B cell (primary cell): ENCODE data around the gene SLC25A51. TPM values are rescaled to one million over a fixed set of nuclear protein-coding genes. Genes with fewer than 3 reads are reported as not detected.

ENCODE experiments used
- ATAC-seq: fragments of 200-7000 bp; cut with Tn5 transposase; one replicate; pipeline ENCODE4 v1.10.0; 2021; ENCODE audit warnings: low read depth, mild to moderate bottlenecking, moderate number of reproducible peaks, moderate library complexity
- CTCF ChIA-PET: fragments of 350-600 bp; sonication (Branson Sonifier 250); formaldehyde crosslinking; loops from one replicate; lab custom pipeline; 2021; ENCODE audit warnings: antibody characterized with exemption, inconsistent platforms; lab: Charles Lee
- POLR2A ChIA-PET: fragments of 350-600 bp; sonication (Branson Sonifier 250); formaldehyde crosslinking; loops from one replicate; lab custom pipeline; 2021; ENCODE audit warnings: antibody characterized with exemption; lab: Charles Lee
- DNase-seq: peaks from one replicate; pipeline ENCODE4 v3.0.0; 2013
- H2AFZ ChIP-seq: 2 replicates; pipeline ENCODE4 v1.6.1; 2012; ENCODE audit warnings: mild to moderate bottlenecking, low read depth, low read length; ENCODE audit not compliant: insufficient read depth, poor library complexity, severe bottlenecking
- H3K27ac ChIP-seq, 2 donors: 1 replicate in 1 of 2; 2 replicates in 1 of 2; pipeline ENCODE4 v1.5.1; 2012 to 2013; ENCODE audit warnings: low read length in 2 of 2, mild to moderate bottlenecking in 2 of 2, moderate library complexity in 1 of 2
- H3K27me3 ChIP-seq, 4 experiments: fragments of 200-600 bp in 1 of 4; sonication (generic) in 1 of 4; replicated peaks in 1 of 4; 1 replicate in 2 of 4; 2 replicates in 2 of 4; pipeline versions ENCODE4 v1.6.1 to v1.7.0; 2013 to 2016; ENCODE audit warnings: low read length in 3 of 4, mild to moderate bottlenecking in 2 of 4, mixed read lengths in 1 of 4, moderate library complexity in 1 of 4; ENCODE audit not compliant: insufficient read depth in 4 of 4, control insufficient read depth in 3 of 4; ENCODE audit errors: control extremely low read depth in 1 of 4
- H3K36me3 ChIP-seq, 2 experiments: replicated peaks in 1 of 2; 1 replicate in 1 of 2; 2 replicates in 1 of 2; pipeline versions ENCODE4 v1.6.1 to v1.7.1; 2013; ENCODE audit warnings: low read length in 1 of 2; ENCODE audit not compliant: insufficient read depth in 2 of 2, control insufficient read depth in 1 of 2; ENCODE audit errors: control extremely low read depth in 1 of 2, extremely low read depth in 1 of 2
- H3K4me1 ChIP-seq, 2 donors: fragments of 200-600 bp in 1 of 2; sonication (generic) in 1 of 2; 1 replicate in 1 of 2; 2 replicates in 1 of 2; pipeline versions ENCODE4 v1.5.1 to v1.6.1; 2013 to 2017; ENCODE audit warnings: low read length in 2 of 2; ENCODE audit not compliant: control insufficient read depth in 2 of 2, insufficient read depth in 2 of 2
- H3K4me2 ChIP-seq: replicated peaks from 2 replicates; pipeline ENCODE3; 2012; ENCODE audit warnings: mild to moderate bottlenecking, low read depth, low read length; ENCODE audit not compliant: poor library complexity, severe bottlenecking
- H3K4me3 ChIP-seq, 5 experiments: fragments of 200-600 bp in 1 of 5; sonication (generic) in 1 of 5; 1 replicate in 3 of 5; 2 replicates in 2 of 5; pipeline versions ENCODE4 v1.5.1 to v1.7.0; 2011 to 2016; ENCODE audit warnings: low read length in 4 of 5, mild to moderate bottlenecking in 4 of 5, low read depth in 2 of 5, control low read depth in 1 of 5, moderate library complexity in 1 of 5; ENCODE audit not compliant: insufficient read depth in 1 of 5; ENCODE audit errors: control extremely low read depth in 1 of 5, extremely low read depth in 1 of 5
- H3K79me2 ChIP-seq: fragments of 200-600 bp; sonication (generic); one replicate; pipeline ENCODE4 v1.6.0; 2016; ENCODE audit warnings: low read length; ENCODE audit not compliant: control insufficient read depth, insufficient read depth
- H3K9ac ChIP-seq: fragments of 200-600 bp; sonication (generic); 2 replicates; pipeline ENCODE4 v1.6.1; 2017; ENCODE audit warnings: mild to moderate bottlenecking, low read length, moderate library complexity
- H3K9me3 ChIP-seq, 3 donors: one replicate each; pipeline versions ENCODE4 v1.6.1 to v1.7.1; 2013; ENCODE audit warnings: low read length in 2 of 3; ENCODE audit not compliant: control insufficient read depth in 2 of 3, insufficient read depth in 1 of 3; ENCODE audit errors: control extremely low read depth in 1 of 3
- H4K20me1 ChIP-seq: 2 replicates; pipeline ENCODE4 v1.6.0; 2012; ENCODE audit warnings: mild to moderate bottlenecking, low read length; ENCODE audit not compliant: insufficient read depth, control insufficient read depth, poor library complexity, severe bottlenecking
- H3K27ac Mint-ChIP-seq: one replicate; pipeline ENCODE4 v1.8.0; 2021; ENCODE audit warnings: mixed read lengths
- H3K27me3 Mint-ChIP-seq: one replicate; pipeline ENCODE4 v1.8.0; 2021; ENCODE audit warnings: mixed read lengths
- H3K4me1 Mint-ChIP-seq: one replicate; pipeline ENCODE4 v1.8.0; 2021; ENCODE audit warnings: mixed read lengths
- H3K4me3 Mint-ChIP-seq: one replicate; pipeline ENCODE4 v1.8.0; 2021; ENCODE audit warnings: mixed read lengths
- H3K9me3 Mint-ChIP-seq: one replicate; pipeline ENCODE4 v1.8.0; 2022; ENCODE audit warnings: mixed read lengths; ENCODE audit not compliant: insufficient read depth
- CTCF ChIP-seq: fragments of 200-600 bp; IDR thresholded peaks from one replicate; pipeline ENCODE4 v1.8.0; 2022; ENCODE audit warnings: antibody characterized with exemption, mild to moderate bottlenecking
- EZH2 ChIP-seq: IDR thresholded peaks from 2 replicates; pipeline ENCODE4 v1.6.1; 2012; ENCODE audit warnings: borderline replicate concordance, low read depth, mild to moderate bottlenecking, moderate library complexity, low read length; ENCODE audit not compliant: insufficient read depth, poor library complexity, severe bottlenecking
- WGBS: methylation state at CpG from one replicate; pipeline ENCODE4 v1.1.5; 2013; ENCODE audit warnings: missing lambda C conversion rate; ENCODE audit not compliant: insufficient coverage; 5-methylcytosine and 5-hydroxymethylcytosine counted together
- intact Hi-C: fragments of 100-400 bp; cut with micrococcal nuclease; formaldehyde crosslinking; loops from one replicate; pipeline ENCODE4 v1.10.0; 2022
- polyA plus RNA-seq: library from polyadenylated mRNA; depleted of rRNA; stranded (reverse); fragments of >200 nt; gene quantifications from 2 replicates; pipeline ENCODE4 v1.2.3, GENCODE V29; 2012
- total RNA-seq, 2 donors: library from RNA; stranded (reverse); fragments of 120-200 nt in 1 of 2; gene quantifications; 1 replicate in 1 of 2; 2 replicates in 1 of 2; pipeline versions ENCODE4 v1.2.3 to v1.2.4, GENCODE V29; 2013 to 2022

Gene SLC25A51
- total and polyA plus RNA-seq, 2 donors (not counting 1 experiment from before 2014, with no cell fraction given), result 12.9 to 27.8 TPM

GRCh38 chr9:37859043-37859442 lies 44.9 kb downstream of the SLC25A51 start:
- H3K79me2 ChIP-seq, result no peaks in the 10 kb centered on the region
- H3K27me3 ChIP-seq, result no peaks in the 10 kb centered on the region
- ChIA-PET POLR2A (no interaction called here), CTCF (no interaction called here)
- Mint-ChIP-seq H3K4me3 (no peak overlapping the region), H3K27ac (no peak overlapping the region), H3K27me3 (no peaks in the 10 kb centered on the region), H3K4me1 (no peaks in the 10 kb centered on the region), H3K9me3 (no peaks in the 10 kb centered on the region)
- no peak overlapping the region for H3K9ac ChIP-seq
- H3K36me3 ChIP-seq, result peaks cover 6 to 42% of the 10 kb centered on the region in 2 experiments
- no peak for ATAC-seq
- no peaks in the 10 kb centered on the region for H3K4me1 ChIP-seq
- no peak overlapping the region for H3K4me3 ChIP-seq
- no peak for DNase-seq
- no CpG with 5 or more reads among the region's 1 CpG for WGBS
- H3K27ac ChIP-seq, result no peak overlapping the region
- no peak overlapping the region for H3K4me2 ChIP-seq
- H2AFZ ChIP-seq, result no peak overlapping the region
- no peaks in the 10 kb centered on the region for H3K9me3 ChIP-seq
- no peaks in the 10 kb centered on the region for H4K20me1 ChIP-seq
- TF ChIP-seq CTCF, result no peak
- no peak for TF ChIP-seq EZH2
- intact Hi-C loops, result no loop called here

GRCh38 chr9:37856551-37856950 lies 47.4 kb downstream of the SLC25A51 start:
- Histone ChIP-seq H4K20me1 (no peaks in the 10 kb centered on the region), H3K4me2 (no peak overlapping the region), H3K79me2 (no peaks in the 10 kb centered on the region), H3K27ac (no peak overlapping the region), H3K9ac (no peak overlapping the region), H3K4me1 (no peaks in the 10 kb centered on the region), H3K27me3 (no peaks in the 10 kb centered on the region), H3K9me3 (no peaks in the 10 kb centered on the region), H3K4me3 (no peak overlapping the region), H2AFZ (no peak overlapping the region), H3K36me3 (peaks cover 3 to 34% of the 10 kb centered on the region in 2 experiments)
- H3K4me1 Mint-ChIP-seq, result no peaks in the 10 kb centered on the region
- no peak for ATAC-seq
- no peaks in the 10 kb centered on the region for H3K27me3 Mint-ChIP-seq
- H3K9me3 Mint-ChIP-seq, result no peaks in the 10 kb centered on the region
- H3K27ac Mint-ChIP-seq, result no peak overlapping the region
- H3K4me3 Mint-ChIP-seq, result no peak overlapping the region
- DNase-seq, result no peak
- CTCF ChIA-PET, result no interaction called here
- intact Hi-C loops, result no loop called here
- WGBS, result no CpG with 5 or more reads among the region's 1 CpG
- POLR2A ChIA-PET, result no interaction called here
- TF ChIP-seq EZH2 (no peak), CTCF (no peak)
